ENCODE data around the gene ZC3H18.

DNA sequence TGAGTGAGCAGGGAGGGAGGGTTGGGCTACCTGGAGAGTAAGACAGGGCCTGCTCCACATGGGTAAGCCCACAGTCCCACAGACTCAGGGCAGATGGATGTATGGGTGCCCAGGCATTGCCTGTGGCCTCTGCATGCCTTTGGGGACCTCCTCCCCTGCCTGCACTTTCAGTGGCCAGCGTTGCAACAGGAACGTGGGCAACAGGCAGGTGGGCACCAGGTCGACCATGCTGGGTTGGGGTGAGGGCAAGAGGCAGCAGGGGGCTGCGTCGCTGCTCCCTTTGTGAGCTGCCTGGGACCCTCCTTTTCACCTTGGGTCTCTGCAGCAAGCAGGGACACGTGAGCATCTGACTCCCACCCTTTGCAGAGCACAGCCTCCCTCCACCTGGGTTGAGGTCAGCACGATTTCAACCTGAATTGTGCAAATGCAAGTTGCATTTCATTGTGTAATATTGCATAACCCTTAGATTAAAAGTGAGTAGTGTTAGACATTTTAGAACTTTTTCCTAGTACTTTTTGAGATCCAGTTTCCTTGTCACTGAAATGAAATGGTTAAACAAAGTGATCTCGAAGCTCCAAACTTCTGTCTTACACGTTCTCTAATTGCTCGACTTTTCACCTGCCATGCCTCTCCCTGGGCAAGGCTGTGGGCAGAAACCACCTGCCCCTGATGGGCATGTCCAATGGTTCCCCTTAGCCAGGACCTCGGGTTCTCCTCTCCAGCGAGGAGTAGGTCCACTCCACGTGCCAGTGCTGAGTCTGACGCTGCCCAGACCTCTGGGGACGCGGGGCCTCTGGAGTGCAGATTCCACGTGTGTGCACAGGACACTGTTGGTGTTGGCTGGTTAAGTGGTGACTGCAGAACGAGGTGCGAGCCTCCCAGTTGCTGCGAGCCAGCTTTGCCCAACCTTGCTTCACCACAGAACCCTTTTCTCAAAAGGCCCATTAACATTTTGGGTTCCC is 35.3 kb downstream of the ZC3H18 start:
- TF ChIP-seq EP300 (IDR thresholded peaks at IDR 0.05; ENCODE audit: borderline replicate concordance) (no peak), YY1 (IDR thresholded peaks at IDR 0.05; ENCODE audit: low read depth) (no peak), EGR1 (IDR thresholded peaks at IDR 0.05) (no peak), RAD21 (IDR thresholded peaks at IDR 0.05; ENCODE audit: low read depth) (no peak), CEBPB (IDR thresholded peaks at IDR 0.05) (no peak), MAX (IDR thresholded peaks at IDR 0.05) (no peak), REST (IDR thresholded peaks at IDR 0.05; ENCODE audit: low read depth) (no peak), TAF1 (IDR thresholded peaks at IDR 0.05; ENCODE audit: low read depth) (no peak)
